Measurements from ENCODE around the gene PPP1R15B.

Gene PPP1R15B

GRCh38 chr1:204400882-204401510, 10.6 kb downstream of the PPP1R15B start:
- DNase-seq (ENCODE audit: low read depth) = no peak

- peak; percentile 39 for DNase-seq (ENCODE audit: low read depth)
These were observed 13.2 kb downstream of the PPP1R15B start for GRCh38 chr1:204398197-204399125.

GRCh38 chr1:204396015-204396583, 15.5 kb downstream of the PPP1R15B start:
- DNase-seq (ENCODE audit: low read depth) = no peak

GRCh38 chr1:204391629-204392028, 20.0 kb downstream of the PPP1R15B start:
- DNase-seq (ENCODE audit: low read depth) = no peak

- DNase-seq (ENCODE audit: low read depth) = no peak
These were observed 20.7 kb downstream of the PPP1R15B start for GRCh38 chr1:204390751-204391466.

GRCh38 chr1:204385727-204386126, 25.9 kb downstream of the PPP1R15B start:
- no peak for DNase-seq (ENCODE audit: low read depth)

- DNase-seq (ENCODE audit: low read depth) = no peak
These were observed 26.8 kb downstream of the PPP1R15B start for GRCh38 chr1:204384636-204385352.

GRCh38 chr1:204383163-204383904, 28.3 kb downstream of the PPP1R15B start:
- no peak for DNase-seq (ENCODE audit: low read depth)

- no peak for DNase-seq (ENCODE audit: low read depth)
These were observed 28.9 kb downstream of the PPP1R15B start for GRCh38 chr1:204382714-204383083.

GRCh38 chr1:204380293-204380831, 31.3 kb downstream of the PPP1R15B start:
- DNase-seq (ENCODE audit: low read depth) = no peak

- peak; percentile 10 for DNase-seq (ENCODE audit: low read depth)
These were observed 33.6 kb downstream of the PPP1R15B start for GRCh38 chr1:204377800-204378668.

- no peak for DNase-seq (ENCODE audit: low read depth)
These were observed 34.5 kb downstream of the PPP1R15B start for GRCh38 chr1:204376919-204377799.

GRCh38 chr1:204376465-204376864, 35.2 kb downstream of the PPP1R15B start:
- DNase-seq (ENCODE audit: low read depth) = no peak

- DNase-seq (ENCODE audit: low read depth) = no peak
These were observed 37.7 kb downstream of the PPP1R15B start for GRCh38 chr1:204373911-204374310.

- no peak for DNase-seq (ENCODE audit: low read depth)
These were observed 41.4 kb downstream of the PPP1R15B start for GRCh38 chr1:204370176-204370575.

- DNase-seq (ENCODE audit: low read depth) = no peak
These were observed 42.5 kb downstream of the PPP1R15B start for GRCh38 chr1:204368996-204369726.

GRCh38 chr1:204367956-204368355, 43.7 kb downstream of the PPP1R15B start:
- no peak for DNase-seq (ENCODE audit: low read depth)
